Measurements from ENCODE around the gene HK3.

- TF ChIP-seq CTCF (IDR thresholded peaks at IDR 0.05) (no peak), POLR2AphosphoS5 (IDR thresholded peaks at IDR 0.05) (no peak), POLR2A (IDR thresholded peaks at IDR 0.05) (no peak)
Measured at GRCh38 chr5:176947847-176948246, 48.7 kb upstream of the HK3 start.

Measured in transverse colon (tissue), 4 donors.